GM19035 (cell line): ENCODE measurements around the gene MRNIP.
"Not testable (repeated sequence)": the region's sequence is repeated elsewhere in the genome, so short reads cannot be mapped to it uniquely, and the experiment has no call there.

Experiments used
- ATAC-seq: cut with Tn5 transposase; IDR thresholded peaks from one replicate; pipeline ENCODE4 v1.9.1; 2021; ENCODE audit not compliant: unreplicated experiment

The MRNIP gene

DNA sequence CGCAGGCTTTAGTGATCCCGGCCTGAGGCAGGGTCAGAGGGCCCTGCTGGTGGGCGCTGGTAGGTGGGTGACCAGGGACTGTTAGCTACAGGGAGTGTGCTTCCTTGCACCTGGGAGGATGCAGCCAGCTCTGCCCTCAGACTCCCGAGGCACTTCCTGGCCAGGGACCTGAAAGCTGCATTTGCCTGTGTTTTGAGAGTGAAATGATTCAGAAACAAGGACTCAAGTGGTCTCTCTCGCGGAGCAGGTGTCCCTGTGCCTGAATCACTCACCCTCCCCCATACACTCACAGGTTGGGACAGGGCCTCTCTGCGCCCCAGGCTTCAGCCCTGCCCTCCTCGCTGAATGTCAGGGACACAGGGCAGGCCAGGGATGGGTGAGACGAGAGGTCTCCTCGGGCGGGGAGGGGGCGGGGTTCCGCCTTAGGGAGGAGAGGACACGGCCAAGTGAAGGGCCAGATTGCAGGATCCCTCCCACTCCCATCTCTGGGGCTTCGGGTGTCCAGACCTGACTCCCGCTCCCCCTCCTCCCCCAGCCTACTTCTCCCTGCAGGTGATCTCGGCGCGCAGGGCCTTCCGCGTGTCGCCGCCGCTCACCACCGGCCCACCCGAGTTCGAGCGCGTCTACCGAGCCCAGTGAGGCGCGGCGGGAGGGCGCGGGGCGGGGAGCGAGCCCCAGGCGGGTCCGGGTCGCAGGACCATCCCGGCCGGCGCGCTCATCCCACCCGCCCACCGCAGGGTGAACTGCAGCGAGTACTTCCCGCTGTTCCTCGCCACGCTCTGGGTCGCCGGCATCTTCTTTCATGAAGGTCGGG is 63.4 kb downstream of the MRNIP start:
- ATAC-seq: no peak

DNA sequence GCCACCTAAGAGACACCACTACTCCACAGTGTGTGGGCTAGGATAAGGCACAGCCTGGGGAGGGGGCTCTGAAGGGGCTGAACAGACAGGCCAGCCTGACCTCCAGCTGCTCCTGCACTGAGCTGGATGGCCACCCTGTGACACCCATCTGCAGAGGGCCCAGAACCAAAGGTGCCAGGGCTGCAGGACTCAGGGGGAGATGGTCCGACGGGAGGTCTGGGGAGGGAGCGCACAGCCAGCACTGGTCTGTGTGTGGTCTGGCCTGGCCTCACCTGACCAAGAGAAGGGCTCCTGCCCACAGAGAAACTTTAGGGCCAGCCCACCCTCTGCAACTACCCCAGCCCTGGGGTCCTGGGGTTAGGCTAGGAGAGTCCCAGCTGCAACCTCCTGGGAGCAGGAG is 64.0 kb downstream of the MRNIP start:
- ATAC-seq: no peak

DNA sequence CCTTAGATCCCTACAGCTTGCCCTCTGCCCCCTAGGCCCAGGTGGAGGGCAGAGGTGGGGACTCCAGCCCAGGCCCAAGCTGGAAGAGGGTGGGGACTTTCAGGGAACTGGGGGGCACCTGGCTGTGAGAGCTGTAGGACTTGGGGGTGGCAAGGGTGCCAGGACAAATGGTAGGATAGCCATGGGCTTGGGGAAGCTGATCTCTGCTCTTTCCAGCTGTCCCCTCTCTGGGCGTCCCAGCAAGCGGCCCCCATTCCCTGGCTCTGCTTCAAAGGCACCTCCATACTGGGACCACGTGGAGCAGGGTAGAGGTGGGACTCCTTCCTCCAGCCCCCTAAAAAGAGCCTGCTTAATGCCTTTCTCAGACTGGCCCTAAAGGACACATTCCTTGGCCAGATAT is 64.4 kb downstream of the MRNIP start:
- ATAC-seq: no peak

DNA sequence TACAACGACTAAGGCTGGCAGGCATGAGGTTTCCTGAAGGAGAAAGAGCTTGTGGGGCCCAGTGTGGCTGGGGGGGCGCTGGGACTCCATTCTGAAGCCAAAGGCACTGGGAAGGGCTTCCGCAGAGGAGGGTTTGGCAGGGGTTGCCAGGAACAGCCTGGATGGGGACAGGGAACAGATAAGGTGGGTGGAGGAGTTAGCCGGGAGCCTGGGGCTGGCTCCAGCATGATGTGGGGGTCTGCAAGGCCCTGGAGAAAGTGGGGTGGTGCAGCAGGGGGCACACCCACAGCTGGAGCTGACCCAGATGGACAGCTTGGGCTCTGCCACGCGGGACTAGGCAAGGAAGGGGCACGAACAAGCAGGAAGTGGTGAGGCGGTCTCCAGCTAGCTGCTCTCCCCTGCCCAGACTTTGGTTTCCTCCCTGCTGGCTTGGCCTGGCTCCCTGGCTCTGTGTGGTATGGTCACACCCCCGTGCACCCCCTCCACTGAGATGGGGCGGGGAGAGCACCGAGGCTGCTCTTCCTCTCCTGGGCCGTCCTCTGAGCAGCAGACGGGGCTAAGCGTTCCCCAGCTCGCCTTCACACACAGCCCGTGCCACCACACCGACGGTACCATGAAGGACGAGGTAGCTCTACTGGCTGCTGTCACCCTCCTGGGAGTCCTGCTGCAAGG is 65.0 kb downstream of the MRNIP start, which contains the start of gene LTC4S:
Gene LTC4S, plus strand, starts transcription at position 519 of the 672 bp plus-strand sequence. Its CDS starts 95 bp downstream, at position 614.
- no peak for ATAC-seq

DNA sequence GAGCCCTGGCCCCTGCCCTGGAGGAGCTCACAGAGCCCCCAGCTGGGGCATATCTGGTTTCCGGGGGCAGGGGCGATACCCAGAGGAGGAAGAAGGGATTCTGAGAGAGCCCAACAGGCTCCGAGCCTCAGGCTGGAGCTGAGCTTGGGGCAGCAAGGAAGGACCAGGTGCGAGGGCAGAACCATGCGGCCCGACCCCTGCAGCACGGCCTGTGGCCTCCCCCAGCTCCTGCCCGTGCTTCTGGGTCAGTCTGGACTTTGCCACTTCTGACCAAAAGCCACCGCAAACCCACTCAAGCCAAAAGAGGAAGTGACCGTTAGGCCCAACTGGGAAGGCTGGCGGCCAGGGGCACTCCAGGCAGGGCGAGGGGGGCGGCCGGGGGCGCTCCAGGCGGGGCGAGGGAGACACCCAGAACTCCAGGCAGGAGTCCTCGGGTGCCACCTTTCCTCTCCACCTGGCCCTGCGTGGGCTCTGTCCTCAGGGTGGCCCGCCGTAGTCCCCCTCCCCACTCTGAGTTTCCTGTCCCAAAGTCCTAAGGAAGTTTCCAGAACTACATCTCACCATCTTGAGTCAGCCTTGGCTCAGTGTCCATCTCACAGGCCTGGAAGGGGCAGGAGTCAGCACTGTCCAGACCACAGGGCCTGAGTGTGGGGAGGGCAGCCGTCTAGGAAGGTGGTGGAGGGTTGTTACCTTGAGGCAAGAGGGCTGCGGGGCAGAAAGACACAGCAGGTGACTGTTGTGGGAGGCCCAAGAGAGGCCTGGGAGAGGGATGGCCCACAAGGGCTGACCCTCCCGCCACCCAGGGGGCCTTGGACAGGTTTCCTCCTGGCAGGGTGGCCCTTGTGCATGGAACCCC is 65.8 kb downstream of the MRNIP start:
- ATAC-seq: no peak

DNA sequence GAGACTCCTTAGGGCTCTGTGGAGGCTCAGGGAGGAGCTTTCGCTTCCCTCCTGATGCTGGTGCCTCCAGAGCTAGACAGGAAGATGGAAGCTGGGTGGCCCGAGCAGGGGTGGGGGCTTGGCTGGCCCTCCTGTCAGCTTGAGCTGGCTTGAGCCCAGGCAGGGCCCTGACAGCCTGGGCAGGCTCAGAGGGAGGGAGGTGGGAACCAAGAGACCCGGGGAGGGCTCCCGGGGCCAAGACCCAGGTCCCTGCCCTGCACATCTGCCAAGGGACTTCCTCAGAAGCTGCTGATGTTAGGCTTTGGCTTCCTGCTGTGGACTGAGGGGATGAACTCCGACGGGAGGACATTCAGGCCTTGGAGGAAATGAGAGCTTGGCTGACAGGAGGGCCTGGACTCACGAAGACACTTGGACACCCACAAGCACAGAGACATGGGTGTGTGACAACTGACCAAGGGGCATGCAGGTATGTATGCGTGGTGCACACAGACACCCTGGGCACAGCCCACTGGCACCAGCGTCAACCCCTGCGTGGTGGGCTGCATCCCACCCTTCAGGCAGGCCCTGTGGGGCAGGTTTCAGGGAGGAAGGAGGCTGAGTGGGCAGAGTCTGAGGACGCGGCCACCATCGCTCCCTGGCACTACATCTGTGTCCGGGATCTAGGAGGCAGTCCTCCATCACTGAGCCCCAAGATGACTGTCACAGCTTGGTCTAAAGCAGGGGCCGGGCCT is 66.6 kb downstream of the MRNIP start:
- ATAC-seq: no peak

DNA sequence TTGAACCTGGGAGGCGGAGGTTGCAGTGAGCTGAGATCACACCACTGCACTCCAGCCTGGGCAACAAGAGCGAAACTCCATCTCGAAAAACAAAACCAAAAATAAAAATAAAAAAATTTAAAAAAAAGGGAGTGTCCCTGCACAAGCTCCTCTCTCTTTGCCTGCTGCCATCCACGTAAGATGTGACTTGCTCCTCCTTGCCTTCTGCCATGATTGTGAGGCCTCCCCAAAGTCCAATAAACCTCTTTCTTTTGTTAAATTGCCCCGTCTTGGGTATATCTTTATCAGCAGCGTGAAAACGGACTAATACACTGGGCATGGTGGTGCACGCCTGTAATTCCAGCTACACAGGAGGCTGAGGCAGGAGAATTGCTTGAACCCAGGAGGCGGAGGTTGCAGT is 69.3 kb downstream of the MRNIP start:
- not testable (repeated sequence) for ATAC-seq

DNA sequence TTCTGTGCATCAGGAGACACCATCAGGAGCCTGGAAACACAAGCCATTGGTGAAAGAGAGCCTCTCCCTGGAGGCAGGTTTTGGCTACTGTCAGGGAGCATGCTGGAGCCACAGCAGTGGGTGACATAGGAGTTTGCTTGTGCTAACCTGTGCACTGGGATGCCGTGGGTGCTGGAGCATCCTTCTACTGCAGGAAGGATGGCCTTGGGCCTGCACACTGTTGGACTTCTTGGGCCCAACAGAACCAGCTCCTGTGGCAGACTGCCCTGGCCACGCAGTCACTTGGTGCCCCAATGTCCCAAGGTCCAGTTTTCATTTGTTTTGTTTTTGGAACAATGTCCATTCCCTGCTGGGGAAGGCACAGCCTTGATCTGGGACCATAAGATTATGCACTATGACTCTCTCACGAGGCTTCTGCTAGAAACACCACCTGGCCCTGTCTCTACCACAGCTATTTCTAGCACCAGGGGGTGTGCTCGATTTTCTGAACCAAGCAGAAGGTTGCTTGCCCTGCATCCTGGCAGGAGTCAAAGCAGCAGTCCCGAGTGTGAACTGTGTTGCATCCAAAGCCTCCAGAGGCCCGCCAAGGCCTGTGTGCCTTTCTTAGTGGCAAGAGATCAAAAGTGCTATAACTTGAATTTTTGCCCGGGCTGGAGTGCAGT is 70.3 kb downstream of the MRNIP start:
- ATAC-seq: no peak
